HFFc6 (cell line): ENCODE data around the gene ATP5F1D. TPM values are rescaled to one million over a fixed set of nuclear protein-coding genes. Genes with fewer than 3 reads are reported as not detected.

Experiments used
- DNase-seq: peaks from one replicate; pipeline ENCODE4 v3.0.0-alpha.2; 2018
- H3K27ac Mint-ChIP-seq: 2 replicates; pipeline ENCODE4 v1.8.0; 2020; ENCODE audit warnings: mild to moderate bottlenecking, mixed read lengths
- H3K27me3 Mint-ChIP-seq: 2 replicates; pipeline ENCODE4 v1.8.0; 2021; ENCODE audit warnings: mild to moderate bottlenecking, moderate library complexity, mixed read lengths; ENCODE audit not compliant: insufficient read depth
- H3K36me3 Mint-ChIP-seq: 2 replicates; pipeline ENCODE4 v1.8.0; 2021; ENCODE audit warnings: low read depth, mixed read lengths
- H3K4me1 Mint-ChIP-seq: 2 replicates; pipeline ENCODE4 v1.8.0; 2020; ENCODE audit warnings: low read depth, mixed read lengths
- H3K4me3 Mint-ChIP-seq: 2 replicates; pipeline ENCODE4 v1.8.0; 2020; ENCODE audit warnings: mild to moderate bottlenecking, moderate library complexity, mixed read lengths
- H3K9me3 Mint-ChIP-seq: 2 replicates; pipeline ENCODE4 v1.8.0; 2020; ENCODE audit warnings: mild to moderate bottlenecking, mixed read lengths
- total RNA-seq, 6 experiments: library from RNA; stranded (reverse); fragmentation: NEBNext Ultra II Directional; extraction: Animal tissue kit (Norgen Biotek cat#: 25700); gene quantifications; 2 replicates in 1 of 6; 3 replicates in 5 of 6; pipeline ENCODE4 v1.2.3, GENCODE V29; 2021
- TF ChIP-seq, protein P1 (sequence below): fragments of 200-600 bp; sonication (generic); IDR thresholded peaks from 2 replicates; pipeline ENCODE4 v1.5.0; 2021; ENCODE audit warnings: antibody characterized with exemption, mild to moderate bottlenecking

ATP5F1D gene
- total RNA-seq, 6 experiments from 2014 or later = 190 to 243 (median 217) TPM

DNA sequence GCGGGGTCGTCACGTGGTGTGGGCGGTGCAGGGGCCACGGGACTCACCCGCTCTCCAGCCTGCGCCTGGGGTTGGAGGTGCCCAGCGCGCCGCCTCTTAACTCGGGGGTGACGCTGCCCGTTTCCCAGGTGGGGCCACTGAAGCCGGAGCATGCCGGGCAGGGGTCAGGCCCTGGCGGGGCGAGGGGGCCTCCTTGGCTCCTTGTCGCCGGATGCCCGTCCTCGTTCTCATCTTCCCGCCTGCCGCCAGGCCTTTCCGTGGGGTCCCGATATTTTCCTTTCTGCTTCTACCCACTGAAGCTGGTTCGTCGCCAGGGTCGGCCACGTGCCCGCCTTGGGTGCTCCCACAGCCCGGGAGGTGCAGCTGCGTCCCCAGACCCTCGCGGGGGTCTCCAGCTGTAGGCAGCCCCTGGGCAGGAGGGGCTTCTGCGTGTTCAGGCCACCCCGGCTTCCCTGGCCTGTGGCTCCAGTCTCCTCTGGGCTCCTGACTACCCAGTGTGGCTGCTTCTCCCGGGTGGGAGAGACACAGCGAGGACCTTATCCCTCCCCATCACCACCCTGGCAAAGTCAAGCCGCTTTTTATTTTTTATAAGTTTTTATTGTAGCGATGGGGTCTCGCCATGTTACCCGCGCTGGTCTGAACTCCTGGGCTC lies 34.6 kb downstream of the ATP5F1D start:
- no peaks in the 10 kb centered on the region for H3K9me3 Mint-ChIP-seq
- peak overlapping the region; percentile 83 for H3K27ac Mint-ChIP-seq
- TF ChIP-seq, protein P1, sequence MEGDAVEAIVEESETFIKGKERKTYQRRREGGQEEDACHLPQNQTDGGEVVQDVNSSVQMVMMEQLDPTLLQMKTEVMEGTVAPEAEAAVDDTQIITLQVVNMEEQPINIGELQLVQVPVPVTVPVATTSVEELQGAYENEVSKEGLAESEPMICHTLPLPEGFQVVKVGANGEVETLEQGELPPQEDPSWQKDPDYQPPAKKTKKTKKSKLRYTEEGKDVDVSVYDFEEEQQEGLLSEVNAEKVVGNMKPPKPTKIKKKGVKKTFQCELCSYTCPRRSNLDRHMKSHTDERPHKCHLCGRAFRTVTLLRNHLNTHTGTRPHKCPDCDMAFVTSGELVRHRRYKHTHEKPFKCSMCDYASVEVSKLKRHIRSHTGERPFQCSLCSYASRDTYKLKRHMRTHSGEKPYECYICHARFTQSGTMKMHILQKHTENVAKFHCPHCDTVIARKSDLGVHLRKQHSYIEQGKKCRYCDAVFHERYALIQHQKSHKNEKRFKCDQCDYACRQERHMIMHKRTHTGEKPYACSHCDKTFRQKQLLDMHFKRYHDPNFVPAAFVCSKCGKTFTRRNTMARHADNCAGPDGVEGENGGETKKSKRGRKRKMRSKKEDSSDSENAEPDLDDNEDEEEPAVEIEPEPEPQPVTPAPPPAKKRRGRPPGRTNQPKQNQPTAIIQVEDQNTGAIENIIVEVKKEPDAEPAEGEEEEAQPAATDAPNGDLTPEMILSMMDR = no peak
- peaks cover 38% of the 10 kb centered on the region for H3K36me3 Mint-ChIP-seq
- H3K4me1 Mint-ChIP-seq = peaks cover 42% of the 10 kb centered on the region
- DNase-seq = no peak
- H3K4me3 Mint-ChIP-seq = peak overlapping the region; percentile 79
- H3K27me3 Mint-ChIP-seq = peaks cover 12% of the 10 kb centered on the region

DNA sequence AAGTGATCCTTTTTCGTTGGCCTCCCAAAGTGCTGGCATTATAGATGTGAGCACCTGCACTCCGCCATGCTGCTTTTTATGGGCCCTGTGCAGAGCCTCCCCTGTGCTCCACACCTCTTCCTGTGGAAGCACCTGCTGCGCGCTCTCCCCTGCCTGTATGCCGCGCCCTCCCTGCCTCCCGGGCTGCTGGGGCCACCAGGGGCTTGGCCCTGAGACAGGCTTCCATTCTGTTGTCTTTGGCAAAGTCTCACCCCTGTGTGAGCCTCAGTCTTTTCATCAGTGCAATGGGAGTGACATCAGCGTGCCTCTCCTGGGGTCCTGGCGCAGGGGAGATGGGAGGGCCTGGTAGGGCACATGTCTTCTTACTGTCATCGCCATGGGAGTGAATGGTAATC lies 35.1 kb downstream of the ATP5F1D start:
- TF ChIP-seq, protein P1 = no peak
- peaks cover 33% of the 10 kb centered on the region for H3K36me3 Mint-ChIP-seq
- H3K4me1 Mint-ChIP-seq = peaks cover 36% of the 10 kb centered on the region
- peak overlapping the region; percentile 83 for H3K27ac Mint-ChIP-seq
- no peaks in the 10 kb centered on the region for H3K9me3 Mint-ChIP-seq
- peak overlapping the region; percentile 79 for H3K4me3 Mint-ChIP-seq
- H3K27me3 Mint-ChIP-seq = peaks cover 12% of the 10 kb centered on the region
- no peak for DNase-seq

DNA sequence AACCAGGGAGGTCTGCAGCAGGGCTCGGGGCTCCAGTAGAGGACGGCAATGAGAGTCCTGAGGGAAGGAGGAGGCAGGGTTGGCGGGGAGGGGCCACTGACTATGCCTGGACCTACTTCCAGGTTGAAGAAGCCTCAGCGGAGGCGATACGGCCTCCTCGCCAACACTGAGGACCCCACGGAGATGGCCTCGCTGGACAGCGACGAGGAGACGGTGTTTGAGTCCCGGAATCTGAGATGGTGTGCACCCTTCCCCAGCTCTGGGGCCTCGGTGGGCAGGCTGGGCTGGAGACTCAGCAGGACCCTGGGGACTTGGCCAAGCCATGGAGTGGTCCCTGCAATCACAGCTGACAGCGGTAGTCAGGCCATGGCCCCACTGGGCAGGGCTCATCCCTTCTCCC lies 35.5 kb downstream of the ATP5F1D start:
- Mint-ChIP-seq H3K4me3 (peak overlapping the region; percentile 79), H3K27ac (peak overlapping the region; percentile 83), H3K27me3 (peaks cover 14% of the 10 kb centered on the region), H3K4me1 (peaks cover 34% of the 10 kb centered on the region), H3K36me3 (peaks cover 28% of the 10 kb centered on the region), H3K9me3 (no peaks in the 10 kb centered on the region)
- TF ChIP-seq, protein P1 = no peak
- DNase-seq = no peak

DNA sequence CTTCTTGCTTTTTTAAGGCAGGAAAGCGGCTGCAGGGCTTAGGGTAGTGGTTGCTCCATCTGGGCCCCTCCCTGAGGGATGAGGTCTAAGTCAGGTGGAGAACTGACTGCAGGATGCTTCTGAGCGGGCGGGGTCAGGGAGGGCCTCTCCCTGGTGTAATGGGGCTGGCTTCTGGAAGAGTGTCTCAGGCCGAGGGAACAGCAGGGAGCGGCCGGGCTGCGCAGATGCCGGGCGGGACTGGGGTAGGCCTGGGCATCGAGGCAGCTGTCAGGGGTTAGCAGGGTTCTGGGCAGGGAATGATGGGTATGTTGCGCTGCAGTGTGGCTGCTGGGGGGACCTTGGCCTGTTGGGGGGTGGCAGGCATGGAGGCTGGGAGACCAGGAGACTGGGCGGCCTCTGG lies 36.5 kb downstream of the ATP5F1D start:
- no peak overlapping the region for H3K4me3 Mint-ChIP-seq
- peaks cover 26% of the 10 kb centered on the region for H3K4me1 Mint-ChIP-seq
- H3K9me3 Mint-ChIP-seq = no peaks in the 10 kb centered on the region
- peaks cover 14% of the 10 kb centered on the region for H3K27me3 Mint-ChIP-seq
- peak overlapping the region; percentile 21; the same call in 1 of the 2 replicates for H3K27ac Mint-ChIP-seq
- TF ChIP-seq, protein P1 = no peak
- DNase-seq = no peak
- peaks cover 19% of the 10 kb centered on the region for H3K36me3 Mint-ChIP-seq

DNA sequence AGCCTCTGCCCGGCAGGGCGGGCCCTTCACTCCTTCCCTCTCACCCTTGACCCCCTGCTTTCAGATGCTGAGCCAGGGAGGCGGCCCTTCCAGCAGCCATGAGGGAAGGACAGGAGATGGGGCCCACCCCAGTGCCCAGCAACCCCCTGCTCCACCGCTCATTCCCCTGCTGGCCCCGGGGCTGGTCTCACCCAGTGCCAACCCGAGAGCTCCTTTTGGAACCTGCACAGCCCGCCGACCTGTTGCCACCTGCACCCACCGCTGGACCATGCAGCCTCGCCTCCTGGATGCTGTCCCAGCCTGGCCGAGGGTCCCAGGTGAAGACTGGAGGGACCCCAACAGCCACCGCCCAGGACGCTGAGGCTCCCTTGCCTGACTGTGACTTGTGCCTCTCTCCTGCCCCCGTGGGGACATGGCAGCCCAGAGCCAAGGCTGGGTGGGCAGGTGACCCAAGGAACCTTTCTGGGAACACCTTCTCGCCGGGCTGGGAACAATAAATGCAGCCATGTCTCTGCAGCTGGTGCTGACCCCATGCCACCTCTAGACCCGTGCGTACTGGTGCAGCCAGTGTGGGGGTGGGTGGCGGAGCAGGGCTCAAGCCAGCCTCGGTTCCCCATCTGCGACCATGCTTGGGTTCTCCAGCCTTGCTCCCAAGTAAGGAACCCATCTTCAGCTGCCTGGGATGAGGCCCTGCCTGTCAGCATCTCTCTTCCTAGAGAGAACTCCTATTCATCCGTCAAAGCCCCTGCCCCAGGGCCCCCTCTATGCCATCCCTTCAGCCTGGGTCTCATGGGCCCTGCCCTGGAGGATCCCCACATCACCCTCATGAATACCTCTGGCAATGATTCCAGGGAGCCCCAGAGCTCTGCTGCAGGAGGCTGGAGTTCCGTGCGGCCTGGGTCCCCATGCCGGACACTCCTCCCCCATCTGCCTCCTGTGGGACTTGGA lies 37.4 kb downstream of the ATP5F1D start:
- Mint-ChIP-seq H3K36me3 (peaks cover 12% of the 10 kb centered on the region), H3K27me3 (peaks cover 9% of the 10 kb centered on the region), H3K9me3 (no peaks in the 10 kb centered on the region), H3K4me3 (no peak overlapping the region), H3K27ac (no peak overlapping the region), H3K4me1 (peaks cover 18% of the 10 kb centered on the region)
- no peak for DNase-seq
- TF ChIP-seq, protein P1 = no peak
